22Rv1 (cell line): ENCODE measurements around the gene SUN5.
A peak's percentile ranks its signal among the peaks of the same experiment; 100 is the strongest.

Source experiments
- H3K27ac ChIP-seq: fragments of 450-650 bp; 2 replicates; pipeline ENCODE4 v1.5.1; 2017
- CTCF ChIP-seq: fragments of 450-650 bp; IDR thresholded peaks from 2 replicates; pipeline ENCODE4 v1.5.1; 2017; ENCODE audit warnings: mild to moderate bottlenecking
- ZFX ChIP-seq: fragments of 450-650 bp; IDR thresholded peaks from 2 replicates; pipeline ENCODE4 v1.6.1; 2017; ENCODE audit warnings: antibody characterized with exemption, borderline replicate concordance

Gene SUN5

GRCh38 chr20:33005908-33006775, 1.9 kb upstream of the SUN5 start:
- no peak overlapping the region for H3K27ac ChIP-seq
- no peak for TF ChIP-seq ZFX
- TF ChIP-seq CTCF = no peak

- TF ChIP-seq ZFX (no peak), CTCF (peak; percentile 68)
- no peak overlapping the region for H3K27ac ChIP-seq
Observed at GRCh38 chr20:33005132-33005566, 916 bp upstream of the SUN5 start.

GRCh38 chr20:33002087-33002808, 2.0 kb downstream of the SUN5 start:
- TF ChIP-seq ZFX (no peak), CTCF (no peak)
- no peak overlapping the region for H3K27ac ChIP-seq

GRCh38 chr20:33000802-33001466, 3.3 kb downstream of the SUN5 start:
- H3K27ac ChIP-seq = no peak overlapping the region
- TF ChIP-seq ZFX (no peak), CTCF (no peak)

DNA sequence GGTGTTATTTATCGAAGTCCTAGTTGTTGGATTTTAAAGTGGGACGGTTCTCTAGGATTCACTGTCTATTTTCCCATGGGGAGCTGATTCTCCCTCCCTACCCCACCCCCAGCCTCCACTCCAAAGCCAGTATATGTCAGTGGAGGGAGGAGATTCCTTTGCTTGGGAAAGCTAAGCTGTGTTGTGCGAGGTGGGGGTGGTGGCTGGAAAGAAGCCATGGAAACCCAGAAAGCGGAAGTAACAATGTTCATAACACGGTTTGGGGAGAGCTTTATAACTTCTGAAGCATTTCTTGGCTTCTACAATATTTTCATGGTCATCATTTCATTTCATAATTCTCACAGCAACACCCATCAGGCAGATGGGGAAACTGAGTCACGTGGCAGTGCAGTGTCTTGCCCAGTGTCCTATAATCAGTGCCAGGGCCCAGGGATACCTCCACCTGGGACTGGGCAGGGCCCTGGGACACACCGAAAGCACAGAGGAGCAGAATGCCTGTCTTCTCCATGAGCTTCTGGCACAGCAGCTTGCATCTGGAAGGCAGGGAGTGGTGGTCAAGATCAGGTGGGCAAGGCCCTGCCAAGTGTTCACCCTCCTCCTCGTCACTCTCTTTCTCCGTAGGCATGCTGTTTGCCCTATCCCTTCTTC, 4.5 kb downstream of the SUN5 start:
- TF ChIP-seq ZFX = no peak
- no peak for TF ChIP-seq CTCF
- no peak overlapping the region for H3K27ac ChIP-seq

- no peak overlapping the region for H3K27ac ChIP-seq
Observed at GRCh38 chr20:32997431-32997830, 6.8 kb downstream of the SUN5 start.

More at GRCh38 chr20:32997431-32997830, 6.8 kb downstream of the SUN5 start:
- TF ChIP-seq ZFX (no peak), CTCF (no peak)
